HT-29 (cell line): ENCODE data around the gene UGT1A1. TPM values are rescaled to one million over a fixed set of nuclear protein-coding genes. Genes with fewer than 3 reads are reported as not detected.
A peak's percentile ranks its signal among the peaks of the same experiment; 100 is the strongest.

Experiments
- DNase-seq: peaks from one replicate; pipeline ENCODE4 v3.0.0-alpha.2; 2015; ENCODE audit warnings: low spot score
- total RNA-seq: library from RNA; depleted of rRNA; stranded (reverse); fragments of >200 nt; shearing (Covaris generic); gene quantifications from 2 replicates; pipeline ENCODE4 v1.2.3, GENCODE V29; 2014

The UGT1A1 gene
- total RNA-seq, 1 experiment from 2014 or later: 3.2 TPM

DNA sequence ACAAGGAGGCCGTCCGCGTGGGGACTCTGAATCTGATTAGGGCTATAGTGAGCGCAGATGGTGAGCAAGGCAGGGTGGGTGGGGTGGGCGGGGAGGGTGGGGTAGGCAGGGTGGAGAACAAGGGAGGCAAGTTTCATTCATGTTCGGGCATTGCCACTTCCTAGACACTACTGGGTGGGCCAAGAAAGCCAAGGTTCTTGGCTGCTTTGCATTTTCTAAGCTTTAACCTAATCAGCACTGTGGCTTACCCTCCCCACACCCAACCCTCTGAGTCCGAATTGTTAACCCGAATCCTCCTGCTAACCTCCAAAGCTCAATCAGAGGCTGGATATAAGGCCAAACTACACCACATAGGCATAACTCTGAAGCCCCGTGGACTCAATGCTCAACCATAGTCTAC is 36.2 kb downstream of the UGT1A1 start:
- no peak for DNase-seq

DNA sequence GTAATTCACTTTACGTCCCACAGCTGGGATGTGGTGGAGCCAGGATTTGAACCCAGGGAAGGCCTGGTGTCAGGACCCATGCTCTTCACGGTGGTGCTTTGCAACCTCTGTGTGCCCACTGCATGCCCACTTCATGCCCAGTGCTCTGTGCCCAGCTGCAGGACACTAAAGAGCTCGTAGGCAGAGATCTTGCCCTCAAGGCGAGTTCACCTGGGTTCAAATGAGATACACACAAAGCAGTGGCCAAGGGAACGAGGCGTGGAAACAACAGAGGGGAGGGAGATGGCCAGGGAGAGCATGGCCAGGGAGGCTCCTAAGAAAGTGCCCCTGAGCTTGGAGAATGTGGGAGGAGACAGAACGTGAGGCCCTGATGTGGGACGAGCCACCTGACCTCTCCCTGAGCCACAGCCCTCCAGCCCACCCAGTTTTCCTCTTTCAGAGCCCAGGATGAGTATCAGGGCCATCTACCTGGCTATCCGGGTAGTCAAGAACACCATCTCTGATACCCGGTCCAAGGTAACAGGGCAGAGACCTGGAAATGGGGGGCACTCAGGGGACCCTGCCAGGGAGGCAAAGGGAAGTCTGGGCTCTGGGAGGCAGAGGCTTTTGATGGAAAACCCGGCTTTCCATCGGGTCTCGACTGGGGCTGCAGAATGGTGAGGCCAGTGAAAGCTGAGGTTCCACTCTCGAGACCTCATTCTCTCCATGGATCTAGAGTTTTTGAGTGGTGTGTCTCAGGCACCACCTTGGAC is 38.4 kb downstream of the UGT1A1 start:
- DNase-seq: no peak

DNA sequence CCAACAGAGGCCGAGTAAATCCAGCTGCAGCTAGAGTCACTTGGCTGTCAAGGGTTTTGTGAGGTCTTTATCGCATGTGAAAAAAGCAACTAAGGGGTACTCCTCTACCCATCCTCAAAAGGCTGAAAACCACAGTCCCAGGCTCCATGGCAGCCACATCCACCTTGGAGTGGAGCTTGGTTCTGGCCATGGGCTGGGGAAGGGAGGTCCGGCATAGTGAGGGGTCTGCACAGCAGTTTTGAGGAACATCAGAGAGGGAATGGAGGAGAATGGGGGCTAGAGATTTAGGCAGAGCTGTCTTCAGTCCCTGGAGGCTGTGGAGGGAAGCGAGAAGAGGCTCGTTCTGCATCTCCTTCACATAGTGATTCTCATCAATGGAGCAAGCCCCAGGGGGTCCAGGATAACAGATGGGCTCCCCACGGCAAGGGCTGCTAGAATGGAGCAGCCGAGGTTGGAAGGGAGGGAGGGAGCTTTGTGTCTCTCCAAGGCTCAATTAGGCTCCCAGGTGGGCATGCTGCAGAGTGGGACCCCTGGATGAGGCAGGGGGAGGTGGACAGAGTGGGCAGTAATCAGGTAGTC is 39.1 kb downstream of the UGT1A1 start:
- DNase-seq: no peak

DNA sequence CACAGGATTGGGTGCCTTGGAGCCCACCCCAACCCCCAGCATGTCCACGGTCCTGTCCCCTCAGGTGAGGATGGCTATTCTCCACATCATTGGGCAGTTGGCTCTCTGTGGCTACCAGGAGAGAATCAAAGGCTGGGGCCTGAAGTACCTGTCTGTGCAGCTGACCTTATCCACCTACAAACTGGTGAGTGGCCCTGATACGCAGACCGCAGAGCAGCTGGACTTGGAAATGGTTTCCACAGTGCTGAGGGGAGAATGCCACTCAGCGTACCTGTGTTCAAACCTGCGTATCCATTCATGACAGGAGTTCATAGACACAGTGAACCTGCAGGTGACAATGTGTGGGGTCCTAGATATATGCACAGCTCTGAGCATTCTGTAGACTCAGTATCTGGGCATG is 39.6 kb downstream of the UGT1A1 start:
- no peak for DNase-seq

DNA sequence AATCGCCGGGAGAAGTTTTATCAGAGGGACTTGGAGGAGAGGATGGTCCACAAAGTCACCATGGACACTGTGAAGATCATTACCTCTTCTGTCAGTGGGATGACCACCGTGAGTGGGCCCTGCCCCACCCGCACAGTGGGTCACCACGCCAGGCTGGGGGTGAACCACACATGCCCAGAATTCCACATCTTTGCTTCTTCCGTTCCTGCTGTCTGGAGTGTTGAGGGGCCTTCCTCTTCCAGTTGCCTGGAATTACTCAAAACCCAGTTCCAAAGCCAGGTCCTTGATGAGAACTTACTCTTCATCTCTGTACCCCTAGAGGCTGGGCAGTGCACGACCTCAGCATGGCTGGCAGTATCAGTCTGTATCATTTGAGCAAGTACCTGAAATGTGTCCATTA is 40.1 kb downstream of the UGT1A1 start:
- no peak for DNase-seq

DNA sequence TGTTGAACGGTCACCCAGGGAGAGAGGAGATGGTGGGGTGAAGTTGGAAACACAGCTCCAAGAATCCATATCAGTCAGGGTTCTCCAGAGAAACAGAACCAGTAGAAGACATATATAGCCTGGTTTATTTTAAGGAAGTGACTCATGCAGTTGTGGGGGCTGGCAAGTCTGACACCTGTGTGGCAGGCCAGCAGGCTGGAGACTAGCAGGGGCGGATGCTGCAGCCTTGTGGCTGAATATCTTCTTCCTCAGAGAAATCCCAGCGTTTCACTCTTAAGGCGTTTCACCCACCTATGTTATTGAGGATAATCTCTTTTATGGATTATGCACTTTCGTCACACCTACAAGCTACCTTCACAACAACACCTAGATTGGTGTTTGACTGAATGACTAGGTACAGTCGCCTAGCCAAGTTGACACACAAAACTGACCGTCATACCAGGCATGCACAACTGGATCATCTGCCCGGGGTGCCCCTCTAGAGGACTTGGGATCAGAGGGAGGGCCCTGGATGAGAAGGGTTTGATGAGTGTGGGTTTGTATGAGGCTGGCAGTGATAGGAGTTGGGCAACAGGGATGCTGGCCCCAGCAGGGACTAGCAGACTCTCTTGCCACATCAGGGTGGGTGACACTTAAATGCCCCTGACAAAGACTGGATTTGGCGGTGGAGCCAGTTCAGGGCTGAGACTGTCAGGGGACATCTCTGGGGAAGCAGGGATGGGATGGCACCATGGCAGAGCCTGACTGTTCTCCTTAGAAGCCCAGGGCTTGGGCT is 41.5 kb downstream of the UGT1A1 start:
- peak; percentile 80 for DNase-seq

DNA sequence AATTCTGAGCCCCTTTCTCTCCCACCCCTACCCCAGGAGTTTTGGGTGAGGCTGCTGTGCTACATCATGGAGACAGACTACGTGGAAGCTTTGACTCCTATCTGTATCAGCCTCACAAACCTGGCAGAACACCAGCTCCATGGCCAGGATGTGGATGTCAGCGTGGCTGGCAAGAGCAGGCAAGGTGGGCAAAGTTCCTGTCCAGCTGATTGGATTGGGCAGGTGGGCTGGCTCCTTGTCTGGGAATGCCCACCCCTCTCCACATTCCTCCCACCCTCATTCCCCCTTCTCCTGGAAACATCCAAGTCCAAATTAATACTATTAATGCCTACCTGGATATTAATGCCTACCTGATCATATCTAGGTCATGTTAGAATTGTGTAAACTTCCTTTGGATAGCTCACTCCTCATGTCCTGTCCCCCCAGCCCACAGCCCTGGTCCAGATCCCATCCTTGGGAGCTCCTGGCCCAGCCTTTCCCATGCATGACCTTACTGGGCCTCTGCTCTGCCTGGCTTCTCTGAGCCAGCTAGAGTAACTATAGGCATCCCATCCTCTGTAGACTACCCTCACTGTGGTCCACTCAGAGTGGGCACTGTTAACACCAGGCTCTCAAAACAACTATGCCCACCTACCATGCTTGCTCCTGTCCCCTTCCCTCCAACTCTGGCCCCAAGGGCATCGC is 42.2 kb downstream of the UGT1A1 start:
- DNase-seq: no peak

DNA sequence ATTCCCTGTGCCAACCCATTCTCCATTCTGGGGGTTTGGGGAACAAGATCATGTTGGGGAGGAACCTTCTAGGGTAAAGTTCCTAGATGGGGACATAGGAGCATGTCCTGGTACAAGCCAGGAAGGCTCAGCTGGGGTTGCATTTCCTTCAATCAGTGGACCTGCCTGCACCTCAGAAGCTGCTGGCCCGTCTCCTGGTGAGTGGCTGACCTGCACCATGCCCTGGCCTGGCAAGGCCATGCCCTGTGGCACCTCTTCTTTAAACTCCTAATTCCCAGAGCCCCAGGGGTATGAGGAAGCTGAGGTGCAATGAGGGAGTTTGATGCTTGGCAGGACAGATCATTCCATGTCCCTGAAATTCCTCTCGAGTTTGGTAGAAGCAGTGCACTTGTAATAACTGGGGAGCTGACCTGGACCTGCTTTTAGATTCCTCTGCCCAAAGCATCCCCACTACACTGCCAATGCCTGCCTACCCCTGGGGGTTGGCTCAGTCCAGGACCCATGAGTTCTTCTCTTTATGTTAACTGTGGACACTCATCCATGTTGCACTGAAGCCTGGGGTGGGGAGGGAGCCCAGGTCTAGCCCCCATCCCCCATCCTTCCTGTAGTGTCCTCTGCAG is 43.3 kb downstream of the UGT1A1 start:
- no peak for DNase-seq

DNA sequence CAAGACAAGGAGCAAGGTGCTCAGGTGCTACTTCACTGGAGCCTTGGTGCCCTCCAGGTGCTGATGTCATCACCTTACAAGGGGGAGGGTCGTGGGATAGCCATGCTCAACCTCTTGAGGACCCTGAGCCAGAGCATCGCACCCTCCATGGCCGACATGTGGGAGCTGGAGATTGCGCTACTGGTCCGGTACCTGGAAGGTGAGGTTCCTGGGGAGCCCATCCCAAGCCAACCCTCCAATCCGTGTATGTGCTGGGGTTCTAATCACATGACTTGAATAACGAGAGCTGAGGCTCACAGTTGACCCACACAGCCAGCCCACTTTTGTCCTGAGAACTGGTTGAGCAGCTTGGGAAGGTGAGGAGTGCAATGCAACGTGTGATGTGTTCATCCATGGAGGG is 43.9 kb downstream of the UGT1A1 start:
- no peak for DNase-seq

DNA sequence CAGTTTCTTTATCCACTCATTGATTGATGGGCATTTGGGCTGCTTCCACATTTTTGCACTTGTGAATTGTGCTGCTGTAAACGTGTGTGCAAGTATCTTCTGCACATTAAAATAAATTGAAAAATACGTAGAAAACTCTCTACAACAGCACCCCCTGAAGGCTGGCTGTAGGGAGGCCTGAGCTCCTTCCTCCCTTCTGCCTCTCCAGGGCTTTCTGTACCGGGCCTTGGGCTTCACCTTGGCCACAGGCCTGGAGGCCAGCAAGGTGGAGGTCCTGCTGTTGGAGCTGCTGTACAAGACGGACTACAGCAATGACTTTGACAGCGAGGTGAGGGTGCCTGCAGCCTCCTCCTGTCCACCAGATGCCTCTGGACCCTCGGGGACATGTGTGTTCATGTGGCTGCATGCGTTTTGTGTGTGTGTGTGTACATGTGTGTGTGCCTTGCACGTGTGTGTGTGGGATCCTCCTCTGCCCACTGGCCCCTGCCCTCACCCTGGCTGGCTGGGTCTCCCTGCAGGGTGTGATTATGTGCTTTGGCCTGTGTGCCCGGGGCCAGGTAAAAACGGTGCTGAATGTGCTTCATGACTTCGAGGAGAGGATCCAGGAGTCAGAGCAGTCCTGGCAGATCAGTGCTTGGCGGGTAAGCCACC is 47.3 kb downstream of the UGT1A1 start:
- no peak for DNase-seq

DNA sequence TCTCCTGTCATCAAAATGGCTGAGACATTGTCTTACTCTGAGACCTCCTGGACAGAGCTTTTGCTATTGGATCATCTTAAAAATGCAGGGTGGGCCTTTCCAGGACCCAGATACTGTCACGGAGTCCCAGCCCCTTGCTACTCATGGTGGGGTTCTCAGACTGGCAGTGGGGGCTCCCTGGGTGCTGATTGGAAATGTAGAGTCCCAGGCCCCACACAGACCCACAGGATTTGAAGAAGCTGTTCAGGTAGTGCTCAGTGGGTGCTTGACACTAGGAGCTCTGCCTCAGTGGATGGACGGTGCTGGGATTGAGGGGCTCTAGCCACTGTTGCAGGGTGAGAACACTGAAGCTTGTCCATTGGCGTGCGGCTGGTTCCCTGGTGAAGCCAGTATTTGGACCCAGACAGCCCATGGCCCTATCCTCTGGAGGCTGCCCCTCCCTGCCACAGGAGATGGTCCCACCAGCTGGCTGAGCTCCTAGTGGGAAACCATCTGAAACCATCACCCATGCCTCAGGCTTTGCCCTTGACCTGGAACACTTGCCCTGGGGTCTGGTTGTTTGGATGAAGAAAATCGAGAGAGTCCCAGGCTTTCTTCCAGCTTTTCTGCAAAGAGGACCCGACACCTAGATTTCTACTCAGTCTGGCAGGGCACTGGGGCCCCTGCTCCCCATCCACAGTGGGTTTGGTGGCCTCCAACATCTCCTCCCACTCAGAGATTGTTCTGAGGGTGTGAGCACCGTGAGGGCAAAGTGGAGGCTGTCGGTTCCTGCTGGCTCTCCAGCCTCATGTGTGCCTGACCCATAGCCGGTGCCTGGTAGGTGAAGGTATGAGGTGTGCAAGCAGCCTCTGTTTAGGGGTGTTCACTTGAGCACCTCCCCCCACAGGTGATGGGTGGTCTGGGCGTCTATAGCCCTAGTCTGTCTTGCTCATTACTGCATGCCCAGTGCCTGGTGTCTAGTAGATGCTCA is 48.2 kb downstream of the UGT1A1 start:
- DNase-seq: no peak

DNA sequence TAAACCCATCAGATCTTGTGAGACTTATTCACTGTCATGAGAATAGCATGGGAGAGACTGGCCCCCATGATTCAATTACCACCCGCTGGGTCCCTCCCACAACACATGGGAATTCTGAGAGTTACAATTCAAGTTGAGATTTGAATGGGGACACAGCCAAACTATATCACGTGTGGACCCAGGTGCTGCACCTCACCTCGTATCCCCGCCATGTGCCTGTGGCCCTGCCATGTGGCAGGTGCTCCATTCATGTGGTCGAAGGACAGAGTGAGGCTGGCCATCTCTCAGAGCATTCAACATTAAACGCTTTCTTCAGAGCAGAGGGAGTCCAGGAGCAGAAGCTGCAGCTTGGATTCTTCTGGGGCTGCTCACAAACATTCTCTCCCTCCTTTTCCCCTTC is 50.3 kb downstream of the UGT1A1 start:
- no peak for DNase-seq

DNA sequence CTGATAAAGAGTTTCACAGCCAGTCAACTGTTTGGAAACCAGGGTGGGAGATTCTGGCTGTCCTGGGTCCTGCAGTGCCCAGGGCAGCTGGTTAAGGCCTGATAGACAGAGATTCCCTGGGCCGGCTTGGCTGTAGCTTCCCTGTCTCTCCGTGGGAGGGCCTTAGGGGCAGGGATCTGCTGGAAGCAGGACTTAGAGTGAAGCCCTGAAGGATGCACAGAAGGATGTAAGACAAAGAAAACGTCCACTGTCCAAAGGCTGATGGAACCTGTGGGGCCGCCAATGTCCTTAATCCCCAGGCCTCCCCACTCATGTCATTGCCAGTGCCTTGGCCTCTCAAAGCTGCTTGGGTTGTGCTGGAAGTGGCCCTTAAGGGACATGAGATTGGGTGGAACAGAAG is 51.0 kb downstream of the UGT1A1 start:
- no peak for DNase-seq

DNA sequence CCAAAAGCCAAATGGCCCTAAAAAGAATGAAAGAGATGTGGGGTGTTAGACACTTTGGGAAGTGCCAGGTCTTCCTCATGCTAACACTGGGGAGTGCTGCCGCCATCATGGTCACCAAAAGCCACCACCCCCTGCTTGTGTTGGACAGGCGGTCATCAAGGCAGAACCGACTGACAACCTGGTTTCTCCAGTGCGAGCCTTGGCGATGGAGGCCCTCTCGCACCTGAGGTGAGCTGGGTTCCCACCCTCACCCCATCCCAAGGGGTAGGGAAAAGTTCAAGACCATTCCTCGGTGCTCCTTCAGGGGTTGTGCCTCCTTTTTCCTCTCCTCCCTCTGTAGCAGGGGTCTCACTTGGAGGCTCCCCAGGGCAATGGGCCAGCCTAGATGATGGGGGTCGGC is 51.7 kb downstream of the UGT1A1 start:
- DNase-seq: no peak

DNA sequence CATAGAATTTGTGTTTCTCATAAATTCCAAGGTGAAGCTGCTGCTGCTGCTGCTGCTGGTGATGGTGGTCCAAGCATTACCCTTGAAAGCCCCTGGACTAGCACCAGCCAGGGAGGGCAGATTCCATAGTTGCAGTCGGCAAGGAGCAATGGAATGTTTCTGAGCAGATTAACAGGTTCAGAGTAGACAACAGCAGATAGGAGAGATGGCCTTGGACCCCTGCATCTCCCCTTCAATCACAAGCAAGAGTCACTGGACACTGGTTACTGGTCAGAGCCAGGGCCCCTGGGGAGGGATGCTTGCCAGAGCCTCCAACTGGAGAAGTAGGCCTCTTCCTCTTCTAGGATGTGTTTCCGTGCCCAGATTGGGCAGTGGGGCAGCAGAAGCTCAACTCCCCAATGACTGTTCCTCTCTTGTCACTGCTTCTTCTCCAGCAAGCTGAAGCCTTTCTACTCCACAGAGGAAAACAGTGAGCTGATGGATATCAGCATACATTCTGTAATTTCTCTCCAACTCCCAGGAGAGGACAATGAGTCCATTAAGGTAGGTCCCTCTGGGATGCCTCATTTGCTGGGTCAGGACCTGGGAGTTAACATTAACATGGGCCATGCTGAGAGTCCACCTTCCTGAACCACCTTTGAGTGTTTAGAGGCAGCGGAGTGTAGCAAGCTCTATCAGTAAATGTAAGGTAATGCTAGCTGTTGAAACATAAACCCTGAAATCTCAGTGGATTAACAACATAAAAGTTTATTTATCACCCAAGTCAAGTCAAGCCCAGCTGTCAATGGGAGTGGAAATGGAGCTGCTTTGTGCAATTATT is 53.4 kb downstream of the UGT1A1 start:
- DNase-seq: no peak

DNA sequence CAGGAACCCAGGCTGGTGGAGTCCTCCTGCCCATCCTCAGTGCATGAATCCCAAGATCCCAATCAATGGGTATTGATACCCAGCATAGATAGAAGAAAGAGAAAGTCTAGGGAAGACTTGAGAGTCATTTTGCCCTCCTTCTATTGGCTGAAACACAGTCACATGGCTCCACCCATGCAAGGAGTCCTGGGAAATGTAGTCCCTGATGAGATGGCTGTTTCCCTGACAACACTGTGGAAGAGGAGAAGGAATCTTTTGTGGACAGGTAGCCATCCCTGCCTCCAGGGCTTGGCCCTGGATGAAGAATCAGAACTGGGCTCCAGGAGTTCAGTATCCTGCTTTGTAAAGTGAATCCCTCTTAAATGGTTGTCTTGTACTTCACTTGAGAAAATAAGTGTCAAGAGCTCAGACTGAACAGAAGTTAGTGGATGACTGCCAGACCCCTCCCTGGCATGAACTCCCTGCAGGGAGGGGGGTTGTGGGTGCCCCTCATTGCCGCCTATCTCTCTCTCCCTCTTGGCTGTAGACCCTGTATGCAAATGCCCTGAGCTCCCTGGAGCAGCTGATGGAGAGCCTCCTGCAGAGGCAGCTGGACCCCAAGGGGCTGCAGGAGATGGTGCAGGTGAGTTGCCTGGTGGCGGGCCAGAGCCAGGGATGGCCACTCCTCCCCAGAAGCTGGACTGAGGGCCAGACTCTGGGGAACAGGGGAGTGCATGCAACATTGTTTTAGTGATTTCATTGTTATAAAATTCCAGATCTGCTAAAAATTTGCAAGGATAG is 54.2 kb downstream of the UGT1A1 start:
- peak; percentile 47 for DNase-seq

DNA sequence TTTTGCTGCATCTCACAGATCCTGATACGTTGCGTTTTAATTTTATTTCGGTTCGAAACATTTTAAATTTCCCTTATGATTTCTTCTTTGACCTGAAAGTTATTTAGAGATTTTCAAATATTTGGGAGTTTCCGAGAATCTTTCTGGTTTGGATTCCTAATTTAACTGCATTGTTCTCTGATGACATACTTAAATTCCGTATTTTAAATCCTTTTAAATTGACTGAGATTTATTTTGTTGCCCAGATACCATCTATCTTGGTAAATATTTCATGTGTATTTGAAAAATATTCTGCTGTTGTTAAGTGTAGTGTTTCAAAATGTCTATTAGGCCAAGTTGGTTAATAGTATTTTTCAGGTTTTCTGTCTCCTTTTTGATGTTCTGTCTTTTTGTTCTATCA is 55.8 kb downstream of the UGT1A1 start:
- DNase-seq: no peak

DNA sequence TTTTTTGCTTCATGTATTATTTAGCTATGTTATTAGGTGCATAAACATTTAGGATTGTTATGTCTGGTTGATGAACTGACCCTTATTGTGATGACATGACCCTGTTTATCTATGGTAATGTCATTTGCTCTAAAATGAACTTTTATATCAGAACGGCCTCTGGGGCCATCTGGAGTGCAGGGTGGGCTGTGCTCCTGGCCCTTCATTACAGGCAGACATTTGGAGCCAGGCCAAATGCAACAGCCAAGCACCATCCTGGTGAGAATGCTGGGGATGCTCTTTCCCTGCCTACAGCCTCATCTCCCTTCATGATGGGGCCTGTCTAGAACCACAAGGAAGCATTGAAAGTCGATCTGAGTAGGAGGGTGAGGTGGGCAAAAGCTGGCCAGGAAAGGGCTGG is 56.3 kb downstream of the UGT1A1 start:
- DNase-seq: no peak
